Neural progenitor cell (in vitro differentiated cells): ENCODE measurements around the gene SEMA3C.

Experiments
- CTCF ChIP-seq: fragments of 200-600 bp; sonication (generic); IDR thresholded peaks from 2 replicates; pipeline ENCODE4 v1.5.1; 2017; ENCODE audit warnings: antibody characterized with exemption, mild to moderate bottlenecking
- EZH2phosphoT487 ChIP-seq: fragments of 200-600 bp; sonication (generic); IDR thresholded peaks from 2 replicates; pipeline ENCODE4 v1.6.1; 2017; ENCODE audit warnings: antibody characterized with exemption

DNA sequence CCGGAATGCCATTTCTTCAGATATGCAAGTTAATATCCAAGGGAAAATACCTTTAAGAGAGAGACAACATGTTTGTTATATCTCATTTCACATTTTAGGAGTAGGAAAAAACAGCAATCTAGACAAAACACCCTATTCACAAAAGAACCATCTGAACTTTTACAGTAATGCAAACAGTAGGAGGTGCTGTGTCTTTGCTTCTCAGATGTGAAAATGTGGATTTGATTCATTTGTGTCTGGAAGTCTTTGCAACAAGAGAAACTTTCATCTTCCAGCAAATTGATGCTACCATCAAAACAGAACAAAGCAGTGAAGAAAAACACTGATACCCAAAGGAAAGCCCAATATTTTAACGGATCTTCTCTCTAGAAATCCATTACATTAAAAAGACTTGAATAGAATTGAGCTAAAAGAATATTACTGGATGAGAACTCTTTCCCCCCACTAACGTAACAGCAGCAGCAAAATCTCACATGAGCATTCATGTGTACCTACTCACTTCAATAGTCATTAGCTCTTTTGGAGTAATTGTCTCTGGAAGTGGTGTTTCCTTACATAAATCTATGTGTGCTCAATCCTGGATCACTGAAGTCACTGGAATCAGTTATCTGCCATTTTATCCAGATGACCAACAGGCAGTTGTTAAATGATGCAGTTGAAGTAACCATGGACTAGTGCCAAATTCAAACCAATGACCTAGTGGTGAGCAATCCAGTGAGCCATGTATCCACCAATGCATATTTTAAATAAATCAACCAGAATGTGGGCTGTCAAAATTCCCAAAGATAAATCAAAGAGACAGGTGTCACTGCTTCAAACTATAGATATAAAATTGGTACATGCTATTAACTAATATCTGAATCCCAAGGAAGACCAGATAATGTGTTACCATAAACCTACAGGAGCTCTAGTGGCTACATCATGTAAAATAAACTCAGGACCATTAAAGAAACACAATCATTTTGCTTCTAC, 1.8 kb downstream of the SEMA3C start:
- TF ChIP-seq CTCF = peak; percentile 46
- no peak for TF ChIP-seq EZH2phosphoT487
